ENCODE measurements around the gene FAM180B.
A peak's percentile ranks its signal among the peaks of the same experiment; 100 is the strongest.

Gene FAM180B

DNA sequence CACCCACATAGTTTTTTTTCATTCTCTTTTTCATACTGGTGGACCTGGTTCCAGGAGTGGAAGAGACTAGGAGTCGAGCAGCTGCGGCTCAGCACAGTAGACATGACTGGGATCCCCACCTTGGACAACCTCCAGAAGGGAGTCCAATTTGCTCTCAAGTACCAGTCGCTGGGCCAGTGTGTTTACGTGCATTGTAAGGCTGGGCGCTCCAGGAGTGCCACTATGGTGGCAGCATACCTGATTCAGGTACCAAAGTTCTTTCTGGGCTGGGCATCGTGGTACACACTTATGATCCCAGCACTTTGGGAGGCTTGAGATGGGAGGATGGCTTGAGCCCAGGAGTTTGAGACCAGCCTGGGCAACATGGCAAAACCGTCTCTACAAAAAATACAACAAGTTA is 16.8 kb upstream of the FAM180B start:
- no peak for DNase-seq (ENCODE audit: low read depth in 3 of 3)

DNA sequence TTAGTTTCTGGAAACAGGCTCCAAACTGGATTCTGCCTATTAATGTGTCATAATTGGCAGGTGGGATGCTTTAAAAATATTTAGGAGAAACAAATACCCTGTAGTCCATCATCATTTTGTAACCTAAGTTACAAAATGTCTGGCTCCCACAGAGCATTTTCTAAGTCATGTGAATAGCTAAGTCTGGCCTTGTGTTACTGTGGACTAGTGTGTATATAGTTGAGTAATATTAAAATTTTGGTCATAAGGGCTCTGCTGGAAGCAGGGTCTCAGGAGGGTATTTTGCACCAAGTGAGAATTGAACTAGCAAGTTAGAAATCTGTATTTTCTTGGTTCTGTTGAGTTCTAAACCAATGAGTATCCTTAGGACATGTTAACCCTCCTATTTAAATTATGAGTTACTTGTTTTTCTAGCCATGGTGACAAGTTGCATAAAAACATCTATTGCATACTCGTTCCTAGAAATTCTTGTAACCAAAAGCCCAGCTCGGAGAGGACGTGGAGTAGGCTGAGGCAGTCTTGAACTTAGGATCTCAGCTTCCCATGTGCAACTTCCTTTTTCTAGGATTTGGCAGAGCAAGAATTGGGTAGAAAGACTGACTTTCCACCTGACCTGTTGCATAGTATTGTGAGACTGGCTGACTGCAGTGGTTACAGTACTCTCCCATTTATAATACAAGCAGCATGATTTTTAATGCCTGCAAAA is 15.7 kb upstream of the FAM180B start:
- no peak for DNase-seq (ENCODE audit: low read depth in 3 of 3)

DNA sequence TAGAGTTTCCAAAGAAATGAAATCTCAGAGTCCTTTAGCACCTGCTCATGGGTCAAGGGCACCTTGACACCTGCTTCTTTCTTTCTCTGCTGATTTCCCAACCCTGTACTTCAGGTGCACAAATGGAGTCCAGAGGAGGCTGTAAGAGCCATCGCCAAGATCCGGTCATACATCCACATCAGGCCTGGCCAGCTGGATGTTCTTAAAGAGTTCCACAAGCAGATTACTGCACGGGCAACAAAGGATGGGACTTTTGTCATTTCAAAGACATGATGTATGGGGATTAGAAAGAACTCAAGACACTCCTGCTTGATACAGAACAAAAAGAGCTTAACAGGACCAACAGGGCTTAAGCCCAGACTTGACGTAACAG is 15.1 kb upstream of the FAM180B start:
- no peak for DNase-seq (ENCODE audit: low read depth in 3 of 3)

DNA sequence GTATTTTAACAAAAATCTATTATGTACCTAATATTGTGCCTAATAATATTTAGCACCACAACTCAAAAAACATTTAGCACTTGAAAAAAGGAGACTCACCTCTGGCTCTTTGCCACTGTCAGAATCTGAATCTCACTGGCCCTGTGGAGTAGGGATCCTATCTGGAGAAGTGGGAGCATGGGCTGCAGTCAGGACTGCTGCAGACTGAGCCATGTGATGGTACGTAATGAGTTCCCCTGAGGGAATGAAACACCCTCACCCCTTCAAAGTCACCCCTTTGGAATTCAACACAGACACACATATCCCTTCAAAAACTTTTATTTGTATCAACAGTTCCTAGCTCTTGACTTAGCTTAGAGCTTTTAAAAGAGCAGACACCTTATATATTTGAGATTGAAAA is 14.6 kb upstream of the FAM180B start:
- DNase-seq (ENCODE audit: low read depth in 3 of 3) = no peak

DNA sequence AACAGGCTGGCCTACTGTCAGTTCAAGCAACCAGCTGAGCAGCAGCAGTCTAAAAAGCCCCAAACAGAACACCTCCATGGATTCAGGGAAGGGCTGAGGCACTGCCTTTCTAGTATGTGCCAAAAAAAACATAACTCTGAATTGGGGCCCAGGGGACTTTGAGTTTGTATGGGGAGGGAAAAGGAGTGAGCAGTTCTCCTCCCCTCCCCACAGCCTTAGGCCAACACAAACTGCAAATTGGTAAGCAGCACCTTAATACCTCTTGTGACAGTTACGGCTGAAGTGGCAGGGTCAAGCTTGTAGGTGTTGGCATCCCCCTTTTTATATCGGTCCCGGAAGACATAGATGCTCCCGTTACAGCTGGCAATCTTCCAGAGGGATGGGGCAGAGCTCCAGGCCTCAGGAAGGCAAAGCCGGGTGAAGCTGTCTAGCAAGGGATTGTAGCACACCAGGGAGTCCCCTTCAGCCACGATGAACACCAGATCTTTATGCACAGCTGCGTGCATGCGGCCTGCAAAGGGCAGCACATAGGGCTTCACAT is 13.7 kb upstream of the FAM180B start:
- DNase-seq (ENCODE audit: low read depth in 3 of 3) = no peak

DNA sequence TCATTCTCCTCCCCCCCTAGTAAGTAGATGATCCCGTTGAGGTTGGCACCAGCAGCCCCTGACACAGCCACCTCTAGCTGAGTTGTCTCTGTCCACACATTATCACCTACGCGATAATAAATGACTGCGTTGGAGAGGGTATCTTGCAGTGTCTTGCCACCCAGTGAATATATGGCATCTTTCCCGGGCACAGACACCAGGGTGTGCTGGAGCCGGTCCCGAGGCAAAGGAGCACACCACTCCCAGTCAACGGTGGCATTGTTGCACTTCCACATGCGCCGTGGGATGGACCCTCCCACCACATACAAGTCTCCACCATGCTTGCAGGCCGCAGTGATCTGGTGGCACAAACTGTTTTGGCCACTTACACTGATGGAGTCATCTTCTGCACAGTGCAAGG is 13.2 kb upstream of the FAM180B start:
- no peak for DNase-seq (ENCODE audit: low read depth in 3 of 3)

DNA sequence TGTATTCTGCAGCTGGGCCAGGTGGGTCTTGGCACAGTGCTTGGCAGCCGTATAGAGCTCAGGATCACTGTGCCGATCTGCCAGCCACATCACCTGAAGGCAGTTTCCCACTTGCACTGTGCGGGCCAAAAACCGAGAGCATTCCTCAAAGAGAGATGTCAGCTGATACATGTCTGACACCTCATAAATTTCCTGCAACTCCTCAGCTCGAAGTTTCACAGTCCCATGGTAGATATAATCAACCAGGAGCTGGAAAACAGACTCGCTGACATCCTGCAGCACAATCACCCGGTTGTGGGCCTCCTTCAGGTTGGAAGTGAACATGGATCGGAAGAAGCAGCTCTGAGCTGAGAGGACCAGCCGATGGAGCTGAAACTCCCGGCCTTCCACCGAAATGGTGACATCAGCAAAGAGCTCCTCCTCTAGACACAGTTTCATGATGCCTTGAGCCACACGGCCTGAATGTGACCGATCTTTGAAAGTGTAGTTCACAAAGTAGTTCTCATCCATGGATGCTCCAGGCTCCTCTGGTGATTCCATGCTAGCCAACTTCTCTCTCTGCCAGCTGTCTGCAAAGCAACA is 8.9 kb upstream of the FAM180B start:
- DNase-seq (ENCODE audit: low read depth in 3 of 3) = no peak

DNA sequence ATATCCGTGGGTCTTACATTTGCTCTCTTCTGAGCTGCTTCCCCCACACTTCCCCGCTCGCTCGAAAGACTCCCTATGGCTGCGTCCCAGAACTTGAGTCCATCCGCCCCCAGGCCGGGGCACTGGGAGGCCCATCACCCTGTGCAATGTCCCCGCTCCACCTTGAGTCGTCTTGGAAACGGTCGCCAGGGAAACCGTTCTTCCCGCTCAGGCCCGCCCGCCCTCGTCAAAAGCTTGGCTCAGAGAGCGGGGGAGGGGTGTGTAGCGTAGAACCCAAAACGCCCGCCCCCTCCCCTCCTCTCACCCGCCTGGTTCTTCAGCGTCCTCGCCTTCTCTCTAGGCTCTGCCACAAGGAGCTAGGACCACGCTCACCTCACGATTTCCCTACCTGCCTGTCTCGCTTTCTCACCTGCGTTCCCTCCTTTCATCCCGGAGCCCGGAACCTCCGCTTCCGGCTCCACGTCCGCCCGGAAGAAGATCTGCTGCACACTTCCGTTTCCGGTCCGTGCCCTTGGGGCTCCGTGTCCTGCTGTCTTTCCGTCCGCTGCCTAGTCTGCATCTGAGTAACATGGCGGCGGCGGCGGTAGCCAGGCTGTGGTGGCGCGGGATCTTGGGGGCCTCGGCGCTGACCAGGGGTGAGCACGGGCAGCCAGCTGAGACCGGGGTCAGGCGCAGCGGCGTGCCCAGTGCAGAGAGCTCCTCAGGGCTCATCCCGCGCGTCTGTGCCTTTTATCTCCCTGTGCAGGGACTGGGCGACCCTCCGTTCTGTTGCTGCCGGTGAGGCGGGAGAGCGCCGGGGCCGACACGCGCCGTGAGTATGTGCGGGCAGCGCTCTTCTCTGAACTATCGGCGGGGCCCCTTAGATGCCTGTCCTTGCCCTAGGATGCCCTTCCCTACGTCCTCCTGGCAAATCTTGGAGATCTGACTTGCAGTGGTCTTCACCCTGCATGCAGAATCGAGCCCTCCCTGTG is 7.7 kb upstream of the FAM180B start, which contains the start of the genes KBTBD4 and NDUFS3:
KBTBD4 (minus strand) TSS at position 447 of the 971 bp plus-strand sequence; CDS start at position 428, 19 bp downstream.
NDUFS3 (plus strand) TSS at position 551 of the 971 bp plus-strand sequence; CDS start at position 569, 18 bp downstream.
- peak; percentile 79 to 80 (median 80) for DNase-seq (ENCODE audit: low read depth in 3 of 3)

DNA sequence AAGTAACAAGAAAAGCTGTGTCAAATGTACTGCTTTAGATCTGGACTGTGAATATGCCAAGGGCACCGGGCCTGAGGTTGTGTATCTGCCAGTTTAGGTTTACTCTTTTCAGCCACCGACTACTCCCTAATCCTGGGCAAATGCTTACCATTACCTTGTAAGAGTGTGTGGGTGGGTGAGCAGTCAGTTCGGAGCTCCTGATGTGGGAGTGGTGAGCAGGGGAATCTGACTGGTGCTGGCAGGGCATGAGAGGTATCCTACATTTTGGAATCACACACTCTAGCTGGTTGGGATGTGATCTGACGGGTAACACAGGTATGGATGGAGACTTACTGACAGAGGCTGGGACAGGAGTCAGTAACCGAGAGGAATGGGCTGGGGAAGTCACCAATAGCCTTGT is 2.6 kb upstream of the FAM180B start:
- DNase-seq (ENCODE audit: low read depth in 3 of 3) = no peak

DNA sequence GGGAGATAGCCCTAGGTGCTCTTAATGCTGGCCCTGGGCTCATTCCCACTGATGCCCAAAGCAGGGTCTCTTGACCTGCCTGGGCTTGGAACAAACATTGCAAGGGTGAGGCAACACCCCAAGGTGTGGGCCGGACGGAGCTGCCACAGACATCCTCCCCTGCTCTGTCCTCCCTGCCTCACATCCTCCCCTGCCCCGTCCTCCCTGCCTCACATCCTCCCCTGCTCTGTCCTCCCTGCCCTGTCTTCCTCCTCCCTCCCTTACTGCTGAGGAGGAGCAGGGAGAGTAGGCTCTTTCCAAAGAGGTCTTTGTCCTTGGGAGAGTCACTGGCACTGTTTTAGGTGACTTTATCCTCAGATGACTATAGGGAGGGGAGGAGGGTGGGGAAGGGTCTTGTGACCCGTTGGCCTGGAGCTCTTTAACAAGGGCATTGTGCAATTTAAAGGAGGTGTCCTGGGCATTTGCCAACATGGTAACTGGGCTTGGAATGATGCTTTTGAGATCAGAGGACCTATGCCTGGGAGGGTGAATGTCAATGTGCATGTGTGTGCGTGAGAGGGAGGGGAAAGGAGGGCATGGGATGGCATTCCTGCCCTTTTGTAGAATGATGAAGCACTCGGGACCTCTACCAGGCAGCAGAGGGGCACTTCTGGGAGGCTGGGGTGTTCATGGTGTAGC is 700 bp downstream of the FAM180B start:
- DNase-seq (ENCODE audit: low read depth in 3 of 3) = no peak

DNA sequence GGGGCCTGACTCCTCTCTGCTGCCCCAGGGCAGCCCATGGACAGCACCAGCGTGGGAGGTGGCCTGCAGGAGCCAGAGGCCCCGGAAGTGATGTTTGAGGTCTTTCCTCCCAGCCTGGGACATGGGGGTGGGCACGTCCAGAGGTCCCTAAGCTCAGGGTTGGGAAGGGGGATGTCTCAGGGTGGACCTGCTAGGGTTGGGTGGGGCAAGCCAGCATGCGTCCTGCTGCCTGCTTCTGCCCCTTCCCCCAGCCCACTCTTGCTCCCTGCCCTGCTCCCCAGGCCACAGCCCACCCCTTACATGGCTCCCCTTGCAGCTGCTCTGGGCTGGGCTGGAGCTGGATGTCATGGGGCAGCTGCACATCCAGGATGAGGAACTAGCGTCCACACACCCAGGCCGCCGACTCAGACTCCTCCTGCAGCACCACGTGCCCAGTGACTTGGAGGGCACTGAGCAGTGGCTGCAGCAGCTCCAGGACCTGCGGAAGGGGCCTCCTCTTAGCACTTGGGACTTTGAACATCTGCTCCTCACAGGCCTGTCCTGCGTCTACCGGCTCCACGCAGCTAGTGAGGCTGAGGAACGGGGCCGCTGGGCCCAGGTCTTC is 1.3 kb downstream of the FAM180B start:
- no peak for DNase-seq (ENCODE audit: low read depth in 3 of 3)

DNA sequence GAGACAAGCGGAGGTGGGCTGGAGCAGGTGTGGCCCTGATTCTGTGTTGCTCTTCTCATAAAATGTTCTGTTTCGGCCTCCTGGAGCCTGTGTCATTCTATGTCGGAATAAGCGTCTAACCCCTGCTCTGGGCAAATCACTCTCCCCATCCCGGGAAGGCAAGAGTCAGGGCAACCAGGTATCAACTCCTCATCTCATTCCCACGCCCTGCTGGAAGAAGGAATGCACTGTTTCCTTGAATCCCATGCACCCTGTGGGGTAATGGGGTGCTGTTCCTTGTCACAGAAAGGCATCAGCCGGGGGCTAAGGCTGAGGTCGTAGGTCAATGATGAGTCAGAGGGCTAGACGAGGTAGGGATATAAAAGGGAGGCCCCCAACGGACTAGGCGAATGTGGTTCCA is 2.6 kb downstream of the FAM180B start:
- DNase-seq (ENCODE audit: low read depth in 3 of 3) = no peak

DNA sequence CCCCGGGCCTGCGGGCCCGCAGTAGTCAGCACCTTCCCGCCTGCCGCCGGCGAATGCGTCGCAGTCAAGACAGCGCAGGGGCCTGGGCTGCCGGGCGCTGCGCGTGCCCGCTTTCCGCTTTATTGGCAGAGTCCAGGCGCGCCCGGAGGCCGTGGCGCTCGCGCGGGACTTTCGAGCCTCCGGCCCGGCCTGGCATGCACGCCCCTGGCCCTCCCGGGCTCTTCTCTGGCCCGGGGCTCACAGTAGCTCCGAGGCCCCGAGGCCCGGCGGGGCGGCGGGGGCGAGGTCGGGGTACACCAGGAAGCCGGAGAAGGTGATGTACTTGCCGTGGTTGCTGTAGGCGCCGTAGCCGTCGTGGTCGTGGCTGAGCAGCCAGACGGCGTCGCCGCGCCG is 3.1 kb downstream of the FAM180B start:
- no peak for DNase-seq (ENCODE audit: low read depth in 3 of 3)

DNA sequence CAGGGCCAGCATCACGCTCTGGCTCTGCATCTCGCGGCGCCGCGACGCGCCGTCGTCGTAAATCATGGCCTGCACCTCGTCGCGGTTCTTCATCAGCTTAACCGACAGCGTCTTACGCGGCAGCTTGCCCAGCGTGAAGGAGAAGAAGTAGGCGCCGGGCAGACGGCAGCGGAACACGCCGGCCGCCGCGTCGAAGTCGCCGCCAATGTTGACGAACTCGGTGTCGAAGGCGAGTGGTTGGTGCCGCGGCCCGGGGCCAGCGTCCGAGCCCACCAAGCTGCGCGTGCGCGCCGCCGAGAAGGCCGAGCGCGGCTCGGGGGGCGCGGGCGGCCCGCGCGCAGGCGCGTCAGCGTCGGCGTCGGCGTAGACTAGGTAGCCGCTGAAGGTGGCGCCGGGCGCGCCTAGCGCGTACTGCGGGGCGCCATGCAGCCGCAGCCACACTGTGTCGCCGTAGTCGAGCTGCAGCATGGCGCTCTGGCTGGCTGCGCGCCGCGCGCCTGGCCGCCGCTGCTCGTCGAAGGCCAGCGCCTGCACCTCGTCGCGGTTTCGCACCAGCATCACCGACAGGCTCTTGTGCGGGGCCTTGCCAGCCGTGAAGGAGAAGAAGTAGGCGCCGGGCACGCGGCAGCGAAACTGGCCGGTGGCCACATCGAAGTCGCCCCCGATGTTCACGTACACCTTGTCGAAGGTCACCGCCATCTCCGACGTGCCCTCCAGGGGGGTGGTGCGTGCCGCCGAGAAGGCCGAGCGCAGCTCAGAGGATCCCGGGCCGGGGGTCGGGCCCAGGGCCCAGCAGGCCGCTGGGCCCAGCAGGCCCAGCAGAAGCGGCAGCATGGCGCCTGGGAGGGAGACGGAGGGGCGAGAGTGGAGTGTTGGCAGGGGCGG is 3.7 kb downstream of the FAM180B start:
- DNase-seq (ENCODE audit: low read depth in 3 of 3) = no peak

DNA sequence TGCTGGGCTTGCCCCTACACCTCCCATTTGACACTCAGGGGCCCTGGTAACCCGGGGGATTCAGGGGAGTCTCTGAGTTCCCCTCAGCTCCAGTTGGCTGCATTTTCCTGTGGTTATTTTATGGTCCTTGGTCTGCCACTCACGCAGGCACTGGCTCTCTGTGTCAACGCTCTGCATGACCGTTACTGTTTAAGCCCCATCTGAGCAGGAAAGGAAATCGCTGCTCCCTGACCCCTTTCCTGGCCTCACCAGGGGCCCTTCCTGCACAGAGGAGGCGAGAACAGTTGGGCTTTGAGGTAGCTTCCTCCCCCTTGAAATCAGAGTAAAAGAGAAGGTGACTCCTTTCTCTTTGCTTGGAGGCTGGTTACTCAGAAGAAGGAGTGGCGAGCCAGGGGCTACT is 5.3 kb downstream of the FAM180B start:
- DNase-seq (ENCODE audit: low read depth in 3 of 3) = no peak

DNA sequence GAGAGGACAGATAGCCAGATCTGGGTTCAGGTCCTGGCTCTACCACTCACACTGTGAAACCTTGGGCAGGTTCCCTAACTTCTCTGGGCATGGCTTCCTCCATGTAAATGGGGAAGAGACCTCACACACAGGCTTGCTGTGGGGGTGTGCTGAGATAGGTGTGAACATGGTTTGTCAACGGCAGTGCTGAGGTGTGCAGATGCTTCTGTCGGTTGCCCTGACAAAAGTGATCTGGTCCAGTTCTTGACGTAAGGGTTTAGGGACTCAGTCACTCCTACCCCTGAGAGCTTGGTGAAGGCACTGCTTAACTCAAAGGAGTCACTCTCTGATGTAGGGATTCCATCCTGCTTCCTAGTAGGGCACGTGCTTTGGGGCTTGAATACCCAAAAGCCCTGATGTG is 5.8 kb downstream of the FAM180B start:
- no peak for DNase-seq (ENCODE audit: low read depth in 3 of 3)

DNA sequence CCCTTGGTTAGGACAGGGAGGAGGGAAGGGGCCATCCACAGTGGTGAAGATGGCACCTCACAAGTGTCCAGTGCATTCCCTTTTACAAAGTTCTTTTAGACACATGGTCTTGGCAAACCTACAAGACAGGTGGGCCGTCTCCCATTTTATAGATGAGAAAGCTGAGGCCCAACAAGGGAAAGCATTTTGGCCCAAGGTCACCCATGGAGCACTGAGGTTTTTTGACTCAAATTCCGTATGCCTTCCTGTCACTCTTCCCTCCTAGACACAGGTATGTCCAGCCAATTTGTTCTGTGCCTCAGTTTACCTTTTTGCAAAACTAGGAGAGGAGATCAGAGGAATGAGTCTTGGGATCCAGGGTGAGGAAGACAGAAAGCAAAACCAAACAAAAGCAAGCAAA is 6.5 kb downstream of the FAM180B start:
- DNase-seq (ENCODE audit: low read depth in 3 of 3) = no peak

DNA sequence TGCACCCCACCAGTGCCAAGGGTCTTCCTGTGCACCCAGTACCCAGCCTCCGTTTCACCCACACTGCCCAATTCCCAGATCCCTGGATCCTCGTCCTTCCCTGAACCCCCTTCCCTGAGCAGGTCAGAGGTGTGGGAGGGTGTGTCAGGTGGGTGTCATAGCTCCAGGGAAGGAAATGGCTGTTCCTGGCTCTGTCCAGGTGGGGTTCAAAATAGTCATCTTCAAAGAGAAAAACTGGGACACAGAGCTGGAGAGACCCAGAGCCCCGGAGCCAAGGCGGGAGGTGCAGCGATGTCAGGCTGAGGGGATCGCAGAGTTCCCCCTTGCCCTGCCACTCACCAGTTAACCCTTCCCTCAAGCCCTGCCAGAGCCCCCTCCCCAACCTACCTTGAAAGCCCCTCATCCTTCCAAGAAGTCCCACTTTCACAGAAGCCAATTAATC is 7.0 kb downstream of the FAM180B start:
- DNase-seq (ENCODE audit: low read depth in 3 of 3) = no peak

DNA sequence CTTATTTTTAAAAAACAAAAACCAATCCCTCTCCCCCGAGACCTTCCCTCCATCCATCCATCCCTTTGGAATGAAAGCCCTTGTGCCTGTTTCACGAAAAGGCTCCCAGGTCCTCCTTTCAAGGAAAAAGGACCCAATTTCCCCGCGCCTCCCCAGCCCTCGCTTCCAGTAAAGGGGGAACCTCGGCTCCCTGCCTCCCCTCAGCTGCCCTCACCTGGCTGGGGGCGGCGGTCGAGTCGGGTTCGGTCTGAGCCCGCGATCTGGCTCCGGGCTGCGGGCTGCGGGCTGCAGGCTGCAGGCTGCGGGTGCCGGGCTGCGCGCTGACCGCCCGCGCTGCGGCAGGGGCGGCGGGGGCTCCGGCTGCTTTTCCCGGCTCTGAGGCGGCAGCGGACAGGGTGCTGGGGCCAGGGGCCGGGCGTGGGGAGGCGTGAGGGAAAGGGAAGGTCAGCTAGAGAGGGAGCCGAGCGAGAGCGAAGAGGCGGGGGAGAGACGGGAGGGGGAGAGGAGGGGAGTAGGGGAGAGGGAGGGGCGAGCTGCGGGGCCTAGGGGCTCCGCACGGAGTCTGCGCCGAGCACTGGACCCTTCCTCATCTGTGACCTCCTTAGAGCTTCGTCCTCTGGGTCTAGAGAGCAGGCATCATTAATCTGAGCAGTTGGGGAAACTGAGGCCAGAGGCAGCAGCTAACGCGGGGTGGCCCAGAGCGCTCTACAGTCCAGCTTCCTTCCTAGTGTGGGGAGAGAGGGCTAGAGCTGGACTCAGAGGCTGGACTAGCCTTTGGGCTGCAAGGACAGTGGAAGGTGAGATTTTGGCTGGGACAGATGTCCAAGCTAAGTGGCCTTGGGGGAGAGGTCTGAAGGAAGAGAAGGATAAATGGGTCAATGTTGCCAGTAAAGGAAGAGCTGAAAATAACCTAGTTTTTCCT is 7.7 kb downstream of the FAM180B start, which contains the start of gene C1QTNF4:
C1QTNF4 (minus strand) TSS at position 478 of the 922 bp plus-strand sequence. CDS start 3,601 bp downstream, outside the sequence.
- DNase-seq (ENCODE audit: low read depth in 3 of 3) = no peak
